H9 (cell line): ENCODE results near the gene DUSP28. TPM values are rescaled to one million over a fixed set of nuclear protein-coding genes. Genes with fewer than 3 reads are reported as not detected.

Source experiments
- DNase-seq: peaks from one replicate; pipeline ENCODE4 v3.0.0-alpha.2; 2017
- H2AFZ ChIP-seq: one replicate; pipeline ENCODE4 v1.6.1; 2013; ENCODE audit warnings: mild to moderate bottlenecking, low read length, control low read depth, moderate library complexity
- H2AK5ac ChIP-seq: 2 replicates; pipeline ENCODE4 v1.6.1; 2013; ENCODE audit warnings: low read length, control low read depth, mixed read lengths; ENCODE audit not compliant: insufficient read length
- H2BK120ac ChIP-seq: one replicate; pipeline ENCODE4 v1.6.1; 2013; ENCODE audit warnings: low read depth, mild to moderate bottlenecking, low read length, control low read depth, inconsistent platforms; ENCODE audit not compliant: poor library complexity, severe bottlenecking
- H2BK12ac ChIP-seq: 2 replicates; pipeline ENCODE4 v1.6.1; 2013; ENCODE audit warnings: low read length, control low read depth, mixed read lengths, low read depth; ENCODE audit not compliant: insufficient read length
- H2BK15ac ChIP-seq: 2 replicates; pipeline ENCODE4 v1.6.1; 2013; ENCODE audit warnings: low read depth, low read length, control low read depth
- H2BK20ac ChIP-seq: one replicate; pipeline ENCODE4 v1.6.1; 2013; ENCODE audit warnings: low read depth, mild to moderate bottlenecking, low read length, control low read depth, inconsistent platforms; ENCODE audit not compliant: poor library complexity, severe bottlenecking
- H2BK5ac ChIP-seq: 2 replicates; pipeline ENCODE4 v1.6.1; 2013; ENCODE audit warnings: low read length, control low read depth, mixed read lengths; ENCODE audit not compliant: insufficient read length
- H3K14ac ChIP-seq: 2 replicates; pipeline ENCODE4 v1.6.1; 2013; ENCODE audit warnings: low read length, control low read depth; ENCODE audit not compliant: insufficient read depth
- H3K18ac ChIP-seq: 2 replicates; pipeline ENCODE4 v1.6.1; 2013; ENCODE audit warnings: low read depth, mild to moderate bottlenecking, mixed read lengths, low read length, control low read depth; ENCODE audit not compliant: insufficient read length
- H3K23ac ChIP-seq: 2 replicates; pipeline ENCODE4 v1.6.1; 2013; ENCODE audit warnings: low read length, control low read depth, mixed read lengths, low read depth; ENCODE audit not compliant: insufficient read length
- H3K23me2 ChIP-seq: 2 replicates; pipeline ENCODE4 v1.6.1; 2013; ENCODE audit warnings: low read depth, mild to moderate bottlenecking, mixed read lengths, low read length, control low read depth; ENCODE audit not compliant: insufficient read length, poor library complexity, severe bottlenecking
- H3K27ac ChIP-seq: 2 replicates; pipeline ENCODE4 v1.5.1; 2013; ENCODE audit warnings: low read length, control low read depth, mixed read lengths, low read depth; ENCODE audit not compliant: insufficient read length
- H3K27me3 ChIP-seq: 2 replicates; pipeline ENCODE4 v1.6.1; 2013; ENCODE audit warnings: low read length, control low read depth, inconsistent platforms; ENCODE audit not compliant: insufficient read depth
- H3K4ac ChIP-seq: 2 replicates; pipeline ENCODE4 v1.6.1; 2013; ENCODE audit warnings: low read depth, mild to moderate bottlenecking, control low read depth, inconsistent platforms, low read length, moderate library complexity
- H3K4me1 ChIP-seq: 2 replicates; pipeline ENCODE4 v1.6.1; 2013; ENCODE audit warnings: low read length, control low read depth, inconsistent platforms; ENCODE audit not compliant: insufficient read depth
- H3K4me2 ChIP-seq: 2 replicates; pipeline ENCODE4 v1.6.1; 2013; ENCODE audit warnings: low read length, control low read depth, mixed read lengths; ENCODE audit not compliant: insufficient read length, insufficient read depth
- H3K56ac ChIP-seq: 2 replicates; pipeline ENCODE4 v1.6.1; 2013; ENCODE audit warnings: low read depth, mild to moderate bottlenecking, mixed read lengths, low read length, control low read depth; ENCODE audit not compliant: insufficient read length
- H3K79me1 ChIP-seq: 2 replicates; pipeline ENCODE4 v1.6.1; 2013; ENCODE audit warnings: low read depth, mild to moderate bottlenecking, moderate library complexity, low read length, control low read depth, inconsistent platforms; ENCODE audit not compliant: insufficient read depth, poor library complexity, severe bottlenecking
- H3K79me2 ChIP-seq: 2 replicates; pipeline ENCODE4 v1.6.1; 2013; ENCODE audit warnings: low read length, control low read depth, inconsistent platforms; ENCODE audit not compliant: insufficient read depth
- H3K9ac ChIP-seq: 2 replicates; pipeline ENCODE4 v1.6.1; 2013; ENCODE audit warnings: low read length, control low read depth, mixed read lengths; ENCODE audit not compliant: insufficient read length; ENCODE audit errors: extremely low read depth
- H3K9me3 ChIP-seq: one replicate; pipeline ENCODE4 v1.6.1; 2013; ENCODE audit warnings: low read depth, low read length, inconsistent platforms; ENCODE audit not compliant: control insufficient read depth
- H3T11ph ChIP-seq: one replicate; pipeline ENCODE4 v1.6.1; 2013; ENCODE audit warnings: mild to moderate bottlenecking, low read length, control low read depth, inconsistent platforms
- H4K20me1 ChIP-seq: one replicate; pipeline ENCODE4 v1.6.1; 2013; ENCODE audit not compliant: control insufficient read depth, insufficient read length, insufficient read depth
- H4K5ac ChIP-seq: 2 replicates; pipeline ENCODE4 v1.6.1; 2013; ENCODE audit warnings: low read depth, mild to moderate bottlenecking, mixed read lengths, low read length, control low read depth; ENCODE audit not compliant: insufficient read length
- H4K8ac ChIP-seq: replicated peaks from 2 replicates; pipeline ENCODE4 v1.6.1; 2013; ENCODE audit warnings: low read length, control low read depth, mixed read lengths, low read depth; ENCODE audit not compliant: insufficient read length
- H4K91ac ChIP-seq: 2 replicates; pipeline ENCODE4 v1.6.1; 2013; ENCODE audit warnings: low read depth, mild to moderate bottlenecking, moderate library complexity, mixed read lengths, low read length, control low read depth; ENCODE audit not compliant: insufficient read length
- H3K27ac Mint-ChIP-seq, 3 experiments: 2 replicates in 2 of 3; 3 replicates in 1 of 3; pipeline ENCODE4 v1.8.0; 2020 to 2021; ENCODE audit warnings: mixed read lengths in 3 of 3, mild to moderate bottlenecking in 1 of 3, moderate library complexity in 1 of 3
- H3K27me3 Mint-ChIP-seq: 2 replicates; pipeline ENCODE4 v1.8.0; 2021; ENCODE audit warnings: low read depth, mild to moderate bottlenecking, moderate library complexity, mixed read lengths
- H3K36me3 Mint-ChIP-seq, 3 experiments: 2 replicates in 2 of 3; 3 replicates in 1 of 3; pipeline ENCODE4 v1.8.0; 2020 to 2021; ENCODE audit warnings: low read depth in 3 of 3, mixed read lengths in 3 of 3; ENCODE audit not compliant: insufficient read depth in 1 of 3
- H3K4me1 Mint-ChIP-seq, 2 experiments: 2 replicates each; pipeline ENCODE4 v1.8.0; 2020; ENCODE audit warnings: mixed read lengths in 2 of 2
- H3K4me3 Mint-ChIP-seq, 2 experiments: 2 replicates in 1 of 2; 3 replicates in 1 of 2; pipeline ENCODE4 v1.8.0; 2020 to 2021; ENCODE audit warnings: mild to moderate bottlenecking in 2 of 2, mixed read lengths in 2 of 2, moderate library complexity in 1 of 2
- H3K9me3 Mint-ChIP-seq, 2 experiments: 2 replicates in 1 of 2; 3 replicates in 1 of 2; pipeline ENCODE4 v1.8.0; 2020; ENCODE audit warnings: mild to moderate bottlenecking in 2 of 2, mixed read lengths in 2 of 2, moderate library complexity in 1 of 2
- WGBS: extraction: QIAGEN DNeasy Blood & Tissue Kit; methylation state at CpG from one replicate; pipeline ENCODE4 v1.1.7; 2013; ENCODE audit warnings: missing lambda C conversion rate, low lambda C conversion rate, mixed read lengths; ENCODE audit not compliant: insufficient read length; ENCODE audit errors: extremely low coverage; 5-methylcytosine and 5-hydroxymethylcytosine counted together
- total RNA-seq: library from RNA; stranded (reverse); gene quantifications from 2 replicates; pipeline ENCODE4 v1.2.1, GENCODE V29; 2021
- TF ChIP-seq, protein P1 (sequence below): fragments of 200-600 bp; sonication (generic); conservative IDR thresholded peaks from 3 replicates; pipeline ENCODE4 v1.8.0; 2021; ENCODE audit warnings: antibody characterized with exemption, mild to moderate bottlenecking

Gene DUSP28
- total RNA-seq, 1 experiment from 2014 or later, result 1.6 TPM

GRCh38 chr2:240586198-240586918 is 26.2 kb downstream of the DUSP28 start, which contains the start of gene CAPN10:
CAPN10 (plus strand) TSS chr2:240586734; CDS start chr2:240586912, 178 bp downstream.
- Histone ChIP-seq H4K5ac (no peak within 1 kb of the TSS), H2BK12ac (no peak within 1 kb of the TSS), H2AFZ (no peak within 1 kb of the TSS), H3K23me2 (peaks cover 14% of the 10 kb centered on the region), H3K4me2 (peak within 1 kb of the TSS; percentile 91), H3K14ac (no peak within 1 kb of the TSS; the same call in 1 of the 2 replicates), H2BK15ac (no peak within 1 kb of the TSS), H2BK5ac (no peak within 1 kb of the TSS), H3K23ac (no peak within 1 kb of the TSS), H3K27me3 (no peaks in the 10 kb centered on the region), H2AK5ac (no peak within 1 kb of the TSS), H2BK20ac (no peak within 1 kb of the TSS), H3K4me1 (peaks cover 12% of the 10 kb centered on the region), H3K56ac (no peak within 1 kb of the TSS), H3K18ac (no peak within 1 kb of the TSS), H3K9ac (peak within 1 kb of the TSS; percentile 81), H4K20me1 (no peaks in the 10 kb centered on the region), H4K91ac (no peak within 1 kb of the TSS), H3K27ac (no peak within 1 kb of the TSS), H4K8ac (no peak within 1 kb of the TSS), H3K9me3 (no peaks in the 10 kb centered on the region), H3K79me1 (peaks cover 5% of the 10 kb centered on the region), H3K79me2 (peaks cover 13% of the 10 kb centered on the region), H3K4ac (no peak within 1 kb of the TSS), H3T11ph (no peak within 1 kb of the TSS), H2BK120ac (no peak within 1 kb of the TSS)
- H3K9me3 Mint-ChIP-seq, result peaks cover 0 to 2% of the 10 kb centered on the region in 2 experiments; a peak in 1 of 5 replicates
- peak within 1 kb of the TSS; percentile 95 to 97 for H3K4me3 Mint-ChIP-seq
- no CpG with 5 or more reads among the region's 88 CpGs for WGBS
- H3K27ac Mint-ChIP-seq, result peak within 1 kb of the TSS; percentile 93 to 97 (median 96); a peak in 6 of 7 replicates
- no peaks in the 10 kb centered on the region; the same call in 1 of the 2 replicates for H3K27me3 Mint-ChIP-seq
- peaks cover 7 to 19% (median 7%) of the 10 kb centered on the region in 3 experiments; a peak in 6 of 7 replicates for H3K36me3 Mint-ChIP-seq
- peak; percentile 97 for DNase-seq
- TF ChIP-seq, protein P1, sequence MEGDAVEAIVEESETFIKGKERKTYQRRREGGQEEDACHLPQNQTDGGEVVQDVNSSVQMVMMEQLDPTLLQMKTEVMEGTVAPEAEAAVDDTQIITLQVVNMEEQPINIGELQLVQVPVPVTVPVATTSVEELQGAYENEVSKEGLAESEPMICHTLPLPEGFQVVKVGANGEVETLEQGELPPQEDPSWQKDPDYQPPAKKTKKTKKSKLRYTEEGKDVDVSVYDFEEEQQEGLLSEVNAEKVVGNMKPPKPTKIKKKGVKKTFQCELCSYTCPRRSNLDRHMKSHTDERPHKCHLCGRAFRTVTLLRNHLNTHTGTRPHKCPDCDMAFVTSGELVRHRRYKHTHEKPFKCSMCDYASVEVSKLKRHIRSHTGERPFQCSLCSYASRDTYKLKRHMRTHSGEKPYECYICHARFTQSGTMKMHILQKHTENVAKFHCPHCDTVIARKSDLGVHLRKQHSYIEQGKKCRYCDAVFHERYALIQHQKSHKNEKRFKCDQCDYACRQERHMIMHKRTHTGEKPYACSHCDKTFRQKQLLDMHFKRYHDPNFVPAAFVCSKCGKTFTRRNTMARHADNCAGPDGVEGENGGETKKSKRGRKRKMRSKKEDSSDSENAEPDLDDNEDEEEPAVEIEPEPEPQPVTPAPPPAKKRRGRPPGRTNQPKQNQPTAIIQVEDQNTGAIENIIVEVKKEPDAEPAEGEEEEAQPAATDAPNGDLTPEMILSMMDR, result no peak
- H3K4me1 Mint-ChIP-seq, result peaks cover 27 to 31% of the 10 kb centered on the region in 2 experiments
